GM21360 (cell line): Measurements from ENCODE around the gene SMAD7.

Source experiments
- ATAC-seq: cut with Tn5 transposase; IDR thresholded peaks from one replicate; pipeline ENCODE4 v1.9.1; 2021; ENCODE audit warnings: mild to moderate bottlenecking, moderate library complexity; ENCODE audit not compliant: unreplicated experiment

The SMAD7 gene

DNA sequence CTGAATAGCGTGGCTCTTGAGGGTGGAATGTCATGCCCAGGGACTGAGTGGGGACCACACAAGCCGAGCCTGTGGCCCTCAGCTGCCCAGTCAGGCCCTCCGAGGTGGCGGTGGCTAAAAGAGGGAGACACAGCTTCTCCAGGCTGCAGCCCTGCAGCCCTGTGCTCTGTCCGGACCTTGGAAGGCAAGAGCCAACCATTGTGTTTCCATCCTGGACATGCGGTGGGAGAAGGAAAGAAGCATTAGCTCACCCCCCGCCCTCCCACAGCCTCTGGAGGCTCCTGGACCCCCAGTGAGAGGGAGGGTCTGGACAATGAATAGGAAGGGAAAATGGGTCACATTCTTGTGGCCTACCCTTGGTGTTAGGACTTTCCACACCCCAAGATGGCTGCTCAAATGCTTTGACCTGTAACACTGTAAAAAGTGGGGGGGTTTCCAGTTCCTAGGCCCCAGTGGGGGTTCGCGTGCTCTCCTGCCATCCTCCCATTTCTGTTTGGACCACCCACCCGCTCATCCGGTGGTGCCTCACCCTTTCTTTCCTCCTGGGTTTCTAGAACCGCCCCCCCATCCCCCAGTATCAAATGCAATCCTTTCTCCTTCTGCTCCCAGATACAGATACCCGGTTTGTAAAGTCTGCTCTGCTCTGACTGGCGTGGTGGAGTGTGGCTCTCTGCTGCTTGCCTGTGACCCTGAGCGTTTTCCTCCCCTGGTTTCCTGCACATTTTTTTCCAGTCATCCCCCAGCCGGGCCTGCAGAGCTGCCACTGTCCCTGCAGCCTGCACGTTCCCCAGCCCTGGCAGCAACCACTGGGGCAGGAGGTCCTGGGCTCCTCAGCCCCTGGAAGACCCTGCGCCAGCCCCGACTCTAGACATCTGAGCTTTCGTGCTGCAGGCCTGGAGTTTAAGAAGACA is 36.3 kb upstream of the SMAD7 start:
- ATAC-seq: no peak

DNA sequence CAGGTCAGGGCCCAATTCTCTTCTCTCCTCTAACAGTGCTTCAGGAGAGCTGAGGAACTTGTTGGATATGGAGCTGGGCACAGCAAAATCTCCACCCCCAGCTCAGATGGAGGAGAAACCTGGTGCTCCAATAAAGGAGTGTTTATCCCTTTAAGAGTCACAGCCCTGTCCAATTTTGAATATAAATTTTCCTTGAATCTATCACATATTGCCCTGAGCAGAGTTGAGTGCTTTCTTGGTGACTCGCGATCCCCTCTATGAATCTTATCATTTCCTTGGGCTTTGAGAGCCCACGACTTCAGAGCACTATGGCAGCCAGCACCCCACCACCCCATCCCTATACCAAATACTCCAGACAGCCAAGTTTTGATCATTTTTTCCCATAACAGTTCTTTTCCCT is 34.4 kb upstream of the SMAD7 start:
- no peak for ATAC-seq

DNA sequence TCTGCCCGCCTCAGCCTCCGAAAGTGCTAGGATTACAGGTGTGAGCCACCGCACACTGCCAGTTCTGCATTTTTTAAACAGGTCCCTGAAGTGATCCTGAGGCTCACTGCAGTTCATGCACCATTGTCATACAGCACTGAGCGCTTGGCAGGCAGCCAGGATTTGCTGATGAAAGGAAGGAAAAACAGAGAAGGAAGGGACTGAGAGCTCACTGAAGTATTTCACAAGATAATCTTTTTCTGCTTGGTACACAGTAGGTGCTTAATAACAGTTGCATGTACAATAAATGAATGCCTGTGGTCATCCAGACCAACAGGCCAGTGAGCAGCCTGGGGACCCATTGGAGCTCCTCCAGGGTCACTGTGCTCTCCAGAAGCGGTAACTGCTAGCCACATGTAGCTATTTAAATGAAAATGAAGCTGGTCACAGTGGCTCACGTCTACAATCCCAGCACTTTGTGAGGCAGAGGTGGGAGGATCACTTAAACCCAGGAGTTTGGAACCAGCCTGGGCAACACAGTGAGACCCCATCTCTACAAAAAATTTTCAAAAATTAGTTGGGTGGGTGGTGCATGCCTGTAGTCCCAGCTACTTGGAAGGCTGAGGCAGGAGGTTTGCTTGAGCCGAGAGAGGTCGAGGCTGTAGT is 33.1 kb upstream of the SMAD7 start:
- no peak for ATAC-seq

DNA sequence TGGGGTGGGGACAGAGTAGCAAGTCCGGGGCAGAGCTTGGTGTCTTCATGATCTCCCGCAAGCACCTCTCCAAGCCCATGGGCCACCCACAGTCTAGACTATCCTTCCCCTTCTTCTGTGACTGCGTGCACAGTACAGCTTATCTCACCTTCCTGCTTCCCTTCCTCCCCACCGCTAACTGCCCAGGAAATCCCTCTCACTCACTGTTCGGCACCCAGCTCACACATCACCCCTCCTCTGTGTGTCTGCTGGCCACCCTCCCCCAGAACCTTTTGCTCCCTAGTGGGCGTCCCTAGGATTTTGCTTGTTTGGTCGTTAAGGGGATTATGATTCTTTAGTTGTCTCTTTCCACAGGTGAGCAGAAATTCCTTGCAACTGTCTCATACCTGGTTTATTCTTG is 31.5 kb upstream of the SMAD7 start:
- no peak for ATAC-seq

DNA sequence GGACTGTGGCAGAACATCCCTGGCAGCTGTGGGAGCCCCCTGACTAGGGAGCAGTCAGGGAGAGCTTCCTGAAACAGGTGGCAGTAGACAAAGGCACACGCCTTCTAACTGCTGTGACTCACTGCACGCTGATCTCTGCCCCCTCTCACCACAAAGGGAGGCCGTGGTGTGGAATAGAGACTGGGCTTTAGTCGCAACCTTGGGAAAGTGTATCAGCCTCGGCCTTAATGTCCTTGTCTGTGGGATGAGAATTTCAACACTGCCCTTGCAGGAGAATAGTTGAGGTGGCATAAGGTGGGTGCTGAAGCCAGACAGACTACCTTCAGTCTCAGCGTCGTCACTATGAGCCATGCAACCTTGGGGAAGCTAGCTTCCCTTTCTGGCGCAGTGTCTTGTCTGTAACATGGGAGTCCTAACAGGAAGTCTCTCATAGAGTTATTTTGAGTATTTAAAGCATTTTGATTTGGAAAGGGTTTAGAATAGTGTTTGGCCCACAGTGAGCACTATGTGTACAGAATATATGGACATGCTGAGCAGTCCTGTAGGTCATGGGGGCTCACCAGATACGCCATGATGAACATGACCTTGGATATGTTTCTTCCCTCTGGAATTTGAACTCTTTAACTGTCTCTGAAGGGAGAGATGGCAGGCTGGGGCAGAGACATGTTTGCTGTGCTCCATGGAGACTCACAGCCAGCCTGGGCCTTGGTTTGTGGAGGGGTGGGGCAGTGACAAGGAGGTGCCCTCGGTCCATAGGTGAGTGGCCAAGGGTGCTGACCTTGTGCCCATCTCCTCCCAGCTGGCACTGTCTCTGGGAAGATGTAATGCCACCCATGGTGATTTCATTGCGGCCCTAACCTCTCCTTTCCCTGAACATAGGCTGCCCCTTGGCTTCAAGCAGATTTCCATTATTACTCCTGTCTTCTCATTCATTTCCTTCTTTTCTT is 29.5 kb upstream of the SMAD7 start:
- ATAC-seq: no peak

DNA sequence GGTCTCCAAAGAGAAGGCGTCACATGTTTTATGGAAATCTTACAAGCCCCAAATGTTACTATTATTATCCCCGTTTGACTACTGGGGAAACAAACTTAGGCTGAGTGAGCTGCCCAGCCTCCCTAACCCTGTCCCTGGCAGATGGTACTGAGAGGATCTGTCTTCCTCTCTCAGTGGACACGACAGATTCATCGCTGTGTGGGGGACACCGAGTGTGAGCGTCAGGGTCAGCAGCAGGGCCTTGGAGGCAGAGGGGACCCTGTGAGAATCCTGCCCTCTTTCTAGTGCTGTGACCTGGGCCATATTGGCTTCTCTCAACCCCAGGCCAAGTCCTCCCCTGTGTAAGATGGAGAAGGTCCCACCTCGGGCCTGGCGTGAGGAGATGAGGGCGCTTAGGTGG is 27.1 kb upstream of the SMAD7 start:
- ATAC-seq: no peak

DNA sequence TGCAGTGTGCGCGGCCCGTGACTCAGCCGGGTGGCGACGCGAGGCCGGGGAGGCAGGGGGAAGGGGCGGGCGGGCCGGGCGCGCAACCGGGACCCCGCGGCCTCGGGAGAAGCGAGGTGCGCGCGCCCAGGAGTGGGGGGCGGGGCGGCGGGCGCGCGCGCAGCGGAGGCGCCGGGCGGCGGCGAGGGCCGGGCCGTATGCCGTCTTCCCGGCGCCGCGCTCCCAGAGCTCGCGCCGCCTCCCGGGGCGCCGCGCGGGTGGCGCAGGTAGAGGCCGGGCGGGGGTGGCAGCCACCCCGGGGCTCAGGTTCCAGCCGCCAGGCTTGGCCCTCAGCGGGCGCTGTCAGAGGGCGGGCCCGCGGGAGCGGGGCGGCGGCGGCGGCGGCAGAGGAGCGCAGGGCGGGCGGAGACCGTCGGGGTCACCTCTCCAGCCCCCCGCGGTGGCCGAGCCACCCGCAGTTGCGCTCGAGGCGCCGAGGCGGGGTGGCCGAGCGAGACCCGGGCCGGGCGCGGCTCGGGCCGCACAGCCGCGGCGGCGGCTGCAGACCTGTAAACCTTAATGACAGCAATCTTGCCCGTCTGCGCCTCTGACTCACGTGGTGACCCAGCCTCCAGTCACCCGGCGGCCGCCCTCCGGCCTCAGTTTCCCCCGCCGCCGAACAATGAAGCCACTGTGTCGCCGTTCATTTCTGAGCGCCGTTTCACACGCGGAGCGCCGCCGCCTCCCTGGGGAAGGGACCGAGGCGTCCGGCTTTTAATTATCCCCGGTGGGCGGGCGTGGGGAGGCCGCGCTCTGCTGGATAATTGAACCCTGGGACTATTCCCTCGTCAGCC is 25.3 kb upstream of the SMAD7 start:
- peak; percentile 58 for ATAC-seq

DNA sequence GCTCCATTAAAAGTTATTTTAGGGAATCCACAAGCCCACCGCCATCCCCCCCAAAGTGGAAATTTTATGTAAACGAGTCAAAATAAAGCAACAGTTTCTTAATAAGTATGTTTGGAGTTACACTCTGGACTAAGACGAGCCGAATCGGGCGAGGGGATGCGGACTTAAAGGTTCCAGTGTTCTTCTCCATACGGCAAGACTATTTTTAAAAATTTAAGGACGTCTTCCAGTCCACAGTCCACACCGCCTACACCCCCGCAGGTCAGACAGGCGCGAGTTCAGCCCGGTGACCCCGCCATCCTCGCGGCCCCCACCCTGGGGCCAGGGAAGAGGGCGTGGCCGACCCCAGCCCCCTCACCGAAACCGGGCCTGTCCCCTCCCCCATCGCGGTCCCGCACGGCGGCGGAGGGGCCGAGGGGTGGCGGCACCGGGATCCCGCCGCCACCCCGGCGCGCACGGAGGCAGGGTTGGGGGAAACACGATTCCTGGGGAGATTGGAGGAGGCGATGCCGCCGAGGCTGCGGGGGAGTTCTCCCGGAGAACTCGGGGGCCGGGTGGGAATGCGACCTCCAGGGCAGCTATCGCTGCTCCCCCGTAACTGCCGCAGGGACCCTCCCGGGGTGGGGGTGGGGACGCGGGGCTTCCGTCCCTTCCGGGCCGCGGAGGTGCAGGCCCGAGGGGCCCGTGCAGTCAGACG is 24.5 kb upstream of the SMAD7 start:
- peak; percentile 12 for ATAC-seq

DNA sequence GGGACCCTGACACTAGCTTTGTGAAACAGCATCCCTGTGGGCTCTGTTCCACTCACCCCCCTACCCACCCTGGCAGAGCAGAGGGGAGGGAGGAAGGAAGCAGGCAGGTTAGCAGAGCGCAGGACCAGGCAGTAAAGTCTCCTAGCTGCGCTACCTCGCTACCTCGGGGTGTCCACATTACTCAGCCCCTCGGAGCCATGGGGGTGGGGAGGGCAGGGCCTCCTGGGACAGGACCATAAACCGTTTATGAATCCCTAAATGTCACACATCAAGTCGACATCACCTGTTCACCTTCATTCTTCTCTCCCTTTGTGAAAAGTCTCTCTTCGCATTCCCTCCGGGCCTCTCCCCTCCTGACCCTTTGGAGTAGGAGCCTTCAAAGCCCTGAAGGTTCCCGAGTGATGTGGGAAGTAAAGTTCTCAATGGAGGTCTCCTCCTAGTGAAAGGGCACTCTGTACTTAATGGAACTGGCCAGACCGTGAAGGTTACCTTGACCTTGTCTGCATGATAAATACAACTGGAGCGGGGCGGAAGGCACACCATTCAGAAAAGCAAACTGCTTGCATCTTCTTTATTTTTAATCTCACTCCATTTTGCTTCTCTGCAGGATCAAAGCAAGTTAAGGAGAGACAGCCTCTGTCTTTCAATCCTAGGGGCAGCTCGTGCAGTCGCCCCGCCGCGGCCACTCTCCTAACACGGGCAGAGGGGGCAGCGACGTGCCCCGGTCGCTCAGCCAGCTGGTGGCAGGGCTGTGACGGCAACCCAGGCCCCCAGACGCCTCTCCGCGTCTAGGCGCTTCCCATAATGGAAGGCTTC is 23.7 kb upstream of the SMAD7 start:
- no peak for ATAC-seq

DNA sequence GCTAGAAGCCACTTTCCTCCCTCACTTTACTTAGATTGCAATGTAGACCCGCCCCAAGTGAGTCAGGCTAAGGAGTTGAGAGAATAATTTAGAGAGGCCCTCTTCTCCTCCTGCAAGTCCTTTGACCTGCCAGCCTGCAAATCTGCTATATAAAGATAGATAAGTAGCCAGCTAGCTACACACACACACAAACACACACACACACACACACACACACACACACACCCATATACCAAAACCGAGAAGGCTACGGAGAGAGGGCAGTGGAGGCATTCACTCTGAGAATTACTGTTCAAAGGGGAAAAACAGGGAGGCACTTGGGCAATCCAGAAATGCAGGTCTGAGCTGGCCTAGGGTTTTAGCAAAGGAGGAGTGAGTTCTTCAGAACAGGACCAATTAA is 23.0 kb upstream of the SMAD7 start:
- ATAC-seq: no peak

DNA sequence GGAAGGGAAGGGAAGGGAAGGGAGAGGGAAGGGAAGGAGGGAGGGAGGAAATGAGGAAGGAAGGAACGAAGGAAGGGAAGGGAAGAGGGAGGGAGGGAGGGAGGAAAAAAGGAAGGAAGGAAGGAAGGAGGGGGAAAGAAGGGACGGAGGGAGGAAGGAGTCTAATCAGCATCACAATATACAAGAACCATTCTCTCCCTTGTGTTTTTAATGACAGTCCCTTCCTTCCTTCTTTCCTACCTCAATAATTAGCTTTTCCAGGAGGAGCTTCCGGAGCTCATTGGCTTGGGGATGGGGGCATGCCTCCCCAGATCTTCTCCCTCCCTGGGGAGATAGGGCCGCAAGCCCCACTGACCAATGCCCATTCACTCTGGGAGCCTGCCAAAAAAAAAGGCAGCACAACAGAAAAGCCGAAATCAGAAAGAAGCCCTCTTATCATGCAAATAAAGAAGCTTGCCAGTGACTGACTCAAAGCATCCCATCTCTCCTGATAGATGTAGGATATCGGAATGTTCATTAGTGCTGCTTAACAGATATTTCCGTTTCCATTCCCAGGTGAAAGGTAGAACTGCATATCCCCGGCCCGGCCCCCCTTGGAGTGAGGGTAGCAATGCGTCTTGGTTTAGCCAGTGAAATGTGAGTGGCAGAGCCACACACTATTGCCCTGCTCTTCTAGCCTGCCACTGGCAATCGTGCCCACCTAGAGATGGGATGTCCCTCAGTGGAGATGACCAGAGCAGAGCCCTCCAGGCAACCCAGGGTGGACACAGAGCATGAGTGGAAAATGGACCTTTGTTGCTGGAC is 17.8 kb upstream of the SMAD7 start:
- ATAC-seq: no peak

DNA sequence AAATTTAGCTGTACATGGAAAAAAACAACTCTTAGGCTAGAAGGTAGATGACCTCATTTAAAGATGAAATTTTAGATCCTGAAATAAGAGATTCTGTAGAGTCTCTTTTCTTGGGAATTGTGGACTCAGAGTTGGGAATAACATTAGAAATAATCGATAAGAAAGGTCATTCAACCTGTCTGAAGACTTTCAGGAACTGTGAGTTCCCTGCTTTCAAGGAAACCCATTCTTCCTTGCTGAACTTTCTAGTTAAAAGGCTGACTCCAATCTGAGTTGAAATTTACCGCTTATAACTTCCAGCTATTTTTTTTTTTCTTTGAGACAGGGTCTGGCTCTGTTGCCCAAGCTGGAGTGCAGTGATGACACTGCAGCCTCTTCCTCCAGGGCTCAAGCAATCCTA is 16.8 kb upstream of the SMAD7 start:
- ATAC-seq: no peak

DNA sequence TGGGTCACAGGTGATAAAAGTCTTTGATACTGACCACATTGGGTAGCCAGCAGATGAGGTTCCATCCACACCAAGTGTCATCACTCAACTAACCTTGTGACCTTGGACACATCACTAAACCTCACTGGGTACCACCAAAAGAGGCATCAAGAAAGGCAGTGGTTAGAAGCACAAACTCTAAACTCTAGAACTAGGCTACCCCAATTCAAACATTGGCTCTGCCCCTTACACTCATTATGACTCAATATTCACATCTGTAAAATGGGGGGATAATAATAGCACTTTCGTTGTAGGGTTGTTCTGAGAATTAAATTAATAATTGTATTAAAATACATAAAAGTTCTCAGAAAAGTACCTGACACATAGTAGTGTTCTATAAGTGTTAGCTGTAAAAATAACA is 15.8 kb upstream of the SMAD7 start:
- ATAC-seq: no peak

DNA sequence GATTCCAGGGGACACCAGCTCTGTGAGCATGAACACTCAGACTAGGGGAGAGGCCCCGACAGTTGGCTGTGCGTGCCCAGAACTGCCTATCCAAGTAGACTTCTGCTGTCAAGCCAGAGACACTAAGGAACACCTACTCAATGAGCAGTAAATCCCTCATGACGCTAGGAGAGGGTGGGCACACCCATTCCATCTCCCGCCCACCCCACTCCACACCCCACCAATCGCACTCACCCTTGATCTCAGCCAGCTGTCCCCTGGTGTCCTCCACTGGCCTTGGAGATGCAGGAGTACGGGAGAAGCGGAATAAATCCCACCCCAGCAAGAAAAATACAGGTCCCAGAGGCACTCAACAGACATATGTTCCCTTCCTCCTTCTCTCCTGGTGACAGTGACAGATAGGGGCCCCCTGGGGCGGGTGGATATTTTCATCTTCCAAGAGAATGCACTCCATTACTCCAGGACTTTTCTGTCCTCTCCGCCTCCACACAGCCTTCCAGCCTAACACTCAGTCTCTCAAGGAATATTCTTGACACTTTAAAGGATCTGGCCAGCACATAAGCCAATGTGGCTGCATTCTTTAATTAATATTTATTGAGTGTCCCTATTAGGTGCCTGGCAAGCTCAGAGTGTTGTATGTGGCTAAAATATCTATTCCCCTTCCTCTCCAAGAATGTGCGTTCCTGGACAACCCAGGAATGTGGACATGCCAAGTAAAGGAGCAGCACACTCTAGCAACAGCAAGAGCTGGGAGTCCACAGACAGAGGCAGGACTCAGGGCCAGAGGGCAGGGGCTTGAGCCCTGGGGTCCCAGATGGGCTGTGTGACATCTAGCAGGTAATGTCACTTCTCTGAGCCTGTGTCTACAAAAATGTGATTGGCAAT is 13.1 kb upstream of the SMAD7 start:
- no peak for ATAC-seq

DNA sequence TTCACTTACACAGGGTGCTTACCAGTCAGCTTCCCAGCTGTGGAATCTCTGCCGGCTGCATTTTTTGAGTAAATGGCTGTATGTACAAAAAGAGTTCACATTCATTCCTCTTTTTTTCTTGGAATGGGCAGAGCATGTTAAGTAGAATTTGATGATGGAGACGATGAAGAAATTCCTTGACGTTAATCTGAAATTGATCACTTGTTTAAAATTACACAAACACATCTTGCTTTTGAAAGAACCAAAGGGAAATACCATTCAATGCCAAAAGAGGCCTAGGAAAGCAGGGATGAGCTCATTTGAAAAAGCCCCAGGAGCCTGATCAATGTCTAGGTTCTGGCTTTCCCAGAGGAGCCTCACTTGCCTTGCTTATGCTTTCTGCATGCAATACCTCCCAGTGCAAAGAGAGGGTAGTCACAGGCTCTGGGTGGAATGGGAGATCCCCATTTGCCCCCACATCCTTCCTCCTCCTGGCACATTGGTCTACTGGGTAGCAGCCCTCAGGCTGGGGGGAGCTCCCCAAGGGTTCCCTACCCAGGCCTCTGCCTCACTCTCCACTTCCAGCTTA is 12.3 kb upstream of the SMAD7 start:
- ATAC-seq: no peak

DNA sequence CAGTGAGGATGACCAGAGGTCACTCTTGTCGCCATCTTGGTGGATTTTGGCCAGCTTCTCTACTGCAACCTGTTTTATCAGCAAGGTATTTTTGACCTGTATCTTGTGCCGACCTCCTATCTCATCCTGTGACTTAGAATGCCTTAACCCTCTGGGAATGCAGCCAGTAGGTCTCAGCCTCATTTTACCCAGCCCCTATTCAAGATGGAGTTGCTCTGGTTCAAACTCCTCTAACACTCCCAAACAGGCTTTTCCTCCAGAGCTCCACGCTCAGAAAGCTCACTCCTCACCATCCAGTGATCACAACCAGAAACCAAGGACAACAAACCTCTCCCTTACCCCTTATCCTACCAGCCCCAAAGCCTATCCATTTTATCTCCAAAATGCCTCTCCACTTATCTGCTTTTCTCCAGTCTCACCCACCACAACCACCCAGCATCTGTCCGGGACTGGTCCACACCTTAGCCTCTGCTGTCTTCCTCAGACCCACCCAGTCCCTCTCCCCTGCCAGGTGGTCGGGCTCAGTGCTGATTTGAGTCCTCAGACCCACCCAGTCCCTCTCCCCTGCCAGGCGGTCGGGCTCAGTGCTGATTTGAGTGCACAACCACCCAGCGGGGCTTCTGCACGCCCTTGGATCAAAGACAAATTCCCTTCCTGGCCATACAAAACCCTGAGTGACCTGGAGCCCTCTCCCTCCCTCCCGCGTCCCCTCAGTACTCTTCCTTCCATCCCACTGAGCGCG is 11.7 kb upstream of the SMAD7 start:
- no peak for ATAC-seq
